Gastrocnemius medialis (tissue), 4 donors: Measurements from ENCODE around the gene PRKD1. TPM values are rescaled to one million over a fixed set of nuclear protein-coding genes. Genes with fewer than 3 reads are reported as not detected.

Experiments used
- ATAC-seq, 2 donors: fragments of 150-250 bp; one replicate each; pipeline ENCODE4 v1.9.1; 2016
- DNase-seq, 2 donors: peaks; one replicate each; pipeline ENCODE4 v3.0.0-alpha.2; 2019
- H3K27ac ChIP-seq, 4 donors: fragments of 200-600 bp; sonication (generic); 1 replicate in 1 of 4; 2 replicates in 3 of 4; pipeline ENCODE4 v1.5.1; 2016 to 2018; ENCODE audit warnings: mild to moderate bottlenecking in 2 of 4, moderate library complexity in 1 of 4
- H3K27me3 ChIP-seq, 3 donors: fragments of 200-600 bp; sonication (generic) in 2 of 3; 1 replicate in 1 of 3; 2 replicates in 2 of 3; pipeline versions ENCODE4 v1.5.1 to v1.6.0; 2016 to 2019; ENCODE audit warnings: mild to moderate bottlenecking in 1 of 3, moderate library complexity in 1 of 3
- H3K36me3 ChIP-seq, 2 donors: fragments of 200-600 bp; sonication (generic) in 1 of 2; one replicate each; pipeline ENCODE4 v1.5.1; 2017 to 2018
- H3K4me1 ChIP-seq, 2 donors: fragments of 200-600 bp; sonication (generic) in 1 of 2; one replicate each; pipeline ENCODE4 v1.5.1; 2016 to 2017; ENCODE audit warnings: mild to moderate bottlenecking in 2 of 2
- H3K4me3 ChIP-seq, 4 donors: fragments of 200-600 bp; sonication (generic) in 3 of 4; 1 replicate in 1 of 4; 2 replicates in 3 of 4; pipeline ENCODE4 v1.5.1; 2016 to 2019; ENCODE audit warnings: mild to moderate bottlenecking in 2 of 4
- H3K9me3 ChIP-seq, 3 donors: fragments of 200-600 bp; sonication (generic) in 2 of 3; 1 replicate in 1 of 3; 2 replicates in 2 of 3; pipeline ENCODE4 v1.5.1; 2016 to 2019
- POLR2A ChIP-seq, 2 donors: fragments of 450-650 bp; IDR thresholded peaks; one replicate each; pipeline ENCODE4 v1.6.1; 2017; ENCODE audit warnings: antibody characterized with exemption in 2 of 2, mild to moderate bottlenecking in 2 of 2, moderate library complexity in 2 of 2
- in situ Hi-C, 4 donors: fragments of 200-750 bp; cut with MboI; loops; one replicate each; pipeline versions ENCODE4 v1.15.0 to v1.8.0; 2017; ENCODE audit warnings: low sequenced_read_pairs in 4 of 4
- intact Hi-C: fragments of 100-400 bp; cut with DNase I; formaldehyde crosslinking; loops from one replicate; pipeline ENCODE4 v1.15.1; 2023; ENCODE audit warnings: low total_unique reads
- total RNA-seq, 4 donors: library from RNA; depleted of rRNA; stranded (reverse); fragments of >200 nt; gene quantifications; one replicate each; pipeline versions ENCODE4 v1.1.0 to v1.2.3, GENCODE V29; 2016
- TF ChIP-seq, protein P1 (sequence below), 5 experiments: fragments of 450-650 bp in 3 of 5; fragments of 200-600 bp in 2 of 5; sonication (generic) in 2 of 5; IDR thresholded peaks in 4 of 5; conservative IDR thresholded peaks in 1 of 5; 1 replicate in 4 of 5; 2 replicates in 1 of 5; pipeline ENCODE4 v1.5.1; 2016 to 2019; ENCODE audit warnings: antibody characterized with exemption in 5 of 5, mild to moderate bottlenecking in 3 of 5, moderate library complexity in 3 of 5

The PRKD1 gene
- total RNA-seq, 4 donors from 2014 or later = 1.5 to 4.1 (median 1.7) TPM

DNA sequence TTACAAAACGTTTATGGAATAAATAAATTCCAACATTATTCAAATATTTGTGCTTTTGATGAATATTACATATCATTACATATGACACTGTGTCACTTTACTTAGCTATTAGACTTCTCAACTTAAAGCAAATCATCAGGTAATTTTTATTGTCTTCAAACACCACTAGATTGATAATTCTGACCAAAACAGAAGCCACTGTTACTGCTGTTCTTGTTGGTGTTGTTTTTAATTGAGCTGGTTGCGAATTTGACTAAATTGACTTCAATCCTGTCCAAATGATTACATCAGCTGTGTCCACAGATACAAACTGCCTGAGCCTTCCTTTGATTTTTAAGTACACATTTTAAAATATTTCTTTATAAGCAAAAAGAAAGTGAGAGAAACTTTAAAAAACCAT, 29.2 kb downstream of the PRKD1 start:
- Histone ChIP-seq H3K36me3 (no peaks in the 10 kb centered on the region), H3K27me3 (no peaks in the 10 kb centered on the region), H3K27ac (no peak overlapping the region), H3K9me3 (peaks cover 0 to 4% (median 0%) of the 10 kb centered on the region in 3 donors), H3K4me3 (no peak overlapping the region), H3K4me1 (no peaks in the 10 kb centered on the region)
- ATAC-seq = no peak
- no peak for DNase-seq
- intact Hi-C loops (no loop called here), in situ Hi-C loops (no loop called here)
- TF ChIP-seq, protein P1, sequence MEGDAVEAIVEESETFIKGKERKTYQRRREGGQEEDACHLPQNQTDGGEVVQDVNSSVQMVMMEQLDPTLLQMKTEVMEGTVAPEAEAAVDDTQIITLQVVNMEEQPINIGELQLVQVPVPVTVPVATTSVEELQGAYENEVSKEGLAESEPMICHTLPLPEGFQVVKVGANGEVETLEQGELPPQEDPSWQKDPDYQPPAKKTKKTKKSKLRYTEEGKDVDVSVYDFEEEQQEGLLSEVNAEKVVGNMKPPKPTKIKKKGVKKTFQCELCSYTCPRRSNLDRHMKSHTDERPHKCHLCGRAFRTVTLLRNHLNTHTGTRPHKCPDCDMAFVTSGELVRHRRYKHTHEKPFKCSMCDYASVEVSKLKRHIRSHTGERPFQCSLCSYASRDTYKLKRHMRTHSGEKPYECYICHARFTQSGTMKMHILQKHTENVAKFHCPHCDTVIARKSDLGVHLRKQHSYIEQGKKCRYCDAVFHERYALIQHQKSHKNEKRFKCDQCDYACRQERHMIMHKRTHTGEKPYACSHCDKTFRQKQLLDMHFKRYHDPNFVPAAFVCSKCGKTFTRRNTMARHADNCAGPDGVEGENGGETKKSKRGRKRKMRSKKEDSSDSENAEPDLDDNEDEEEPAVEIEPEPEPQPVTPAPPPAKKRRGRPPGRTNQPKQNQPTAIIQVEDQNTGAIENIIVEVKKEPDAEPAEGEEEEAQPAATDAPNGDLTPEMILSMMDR (IDR thresholded peaks at IDR 0.05 in 4 of 5, conservative IDR thresholded peaks at IDR 0.05 in 1 of 5) = no peak
- no peak for TF ChIP-seq POLR2A (IDR thresholded peaks at IDR 0.05)

DNA sequence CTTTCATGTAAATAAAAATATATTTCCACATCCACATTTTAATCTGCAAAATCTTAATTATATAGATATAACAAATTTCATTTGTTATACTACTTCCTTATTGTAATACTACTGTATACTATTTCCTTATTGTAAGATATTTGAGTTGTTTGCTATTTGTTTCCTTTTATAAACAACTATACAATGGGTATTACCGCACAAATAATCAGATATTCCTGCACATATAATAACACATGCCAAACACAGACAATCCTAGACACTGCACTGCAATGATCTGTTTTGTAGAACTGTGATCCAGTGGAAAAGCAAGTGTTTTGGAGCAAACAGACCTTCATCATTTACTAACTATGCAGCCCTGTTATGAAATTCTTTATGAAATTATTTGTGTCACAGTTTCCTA, 30.5 kb downstream of the PRKD1 start:
- no peak overlapping the region for H3K27ac ChIP-seq
- H3K4me1 ChIP-seq = no peaks in the 10 kb centered on the region
- no peaks in the 10 kb centered on the region for H3K27me3 ChIP-seq
- ATAC-seq (no peak), DNase-seq (no peak)
- in situ Hi-C loops = no loop called here
- no peaks in the 10 kb centered on the region for H3K36me3 ChIP-seq
- H3K4me3 ChIP-seq = no peak overlapping the region
- intact Hi-C loops = no loop called here
- no peak for TF ChIP-seq POLR2A (IDR thresholded peaks at IDR 0.05)
- TF ChIP-seq, protein P1 (IDR thresholded peaks at IDR 0.05 in 4 of 5, conservative IDR thresholded peaks at IDR 0.05 in 1 of 5) = no peak
- H3K9me3 ChIP-seq = peaks cover 0 to 4% (median 0%) of the 10 kb centered on the region in 3 donors

DNA sequence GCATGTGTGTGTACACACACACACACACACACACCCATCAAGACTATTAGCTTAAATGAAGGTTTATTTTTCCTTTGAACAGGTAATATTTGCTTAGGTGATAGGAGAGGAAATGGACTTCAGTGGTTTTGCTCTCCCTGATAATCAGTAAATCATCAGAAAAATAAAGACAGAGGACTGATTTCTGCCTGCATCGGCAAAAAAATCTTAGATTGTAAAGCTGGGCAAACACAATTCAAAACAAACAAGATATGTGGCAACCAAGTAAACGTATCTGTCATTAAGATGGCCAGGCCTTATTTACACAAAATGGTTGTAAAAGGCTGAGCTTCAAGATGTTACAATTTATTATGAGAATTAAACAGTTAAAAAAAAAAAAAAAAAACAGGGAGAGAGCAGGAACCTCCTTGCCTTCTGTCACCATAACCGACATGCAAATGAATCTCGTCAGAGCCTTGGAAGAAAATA, 31.3 kb downstream of the PRKD1 start:
- DNase-seq (no peak), ATAC-seq (no peak)
- Histone ChIP-seq H3K9me3 (peaks cover 0 to 4% (median 0%) of the 10 kb centered on the region in 3 donors), H3K36me3 (no peaks in the 10 kb centered on the region), H3K27me3 (no peaks in the 10 kb centered on the region), H3K27ac (no peak overlapping the region), H3K4me3 (no peak overlapping the region), H3K4me1 (no peaks in the 10 kb centered on the region)
- in situ Hi-C loops = no loop called here
- intact Hi-C loops = no loop called here
- TF ChIP-seq, protein P1 (IDR thresholded peaks at IDR 0.05 in 4 of 5, conservative IDR thresholded peaks at IDR 0.05 in 1 of 5) = no peak
- TF ChIP-seq POLR2A (IDR thresholded peaks at IDR 0.05) = no peak

DNA sequence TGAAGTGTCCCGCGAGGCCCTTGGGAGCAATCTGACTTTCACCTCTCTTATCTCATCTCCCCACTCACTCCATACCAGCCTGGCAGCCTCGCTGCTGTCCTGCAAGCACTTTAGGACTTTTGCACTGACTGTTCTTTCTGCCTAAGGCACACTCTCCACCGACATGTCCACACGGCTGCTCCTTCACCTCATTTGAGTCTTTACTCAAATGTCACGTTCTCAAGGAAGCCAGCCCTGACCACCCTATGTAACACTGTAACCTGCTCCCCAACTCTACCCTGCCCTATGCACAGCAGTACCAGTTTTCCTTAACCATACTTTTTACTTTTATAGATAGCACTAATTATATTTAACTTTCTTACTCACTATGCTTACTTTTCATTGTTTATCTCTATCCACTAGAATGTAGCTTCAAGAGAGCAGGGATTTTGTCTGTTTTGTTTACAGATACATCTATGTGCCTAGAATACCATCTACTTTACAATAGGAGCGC, 32.0 kb downstream of the PRKD1 start:
- no peaks in the 10 kb centered on the region for H3K4me1 ChIP-seq
- no peak overlapping the region for H3K4me3 ChIP-seq
- ATAC-seq = no peak
- no peaks in the 10 kb centered on the region for H3K27me3 ChIP-seq
- H3K27ac ChIP-seq = no peak overlapping the region
- no peaks in the 10 kb centered on the region for H3K9me3 ChIP-seq
- H3K36me3 ChIP-seq = no peaks in the 10 kb centered on the region
- in situ Hi-C loops = no loop called here
- TF ChIP-seq POLR2A (IDR thresholded peaks at IDR 0.05) = no peak
- TF ChIP-seq, protein P1 (IDR thresholded peaks at IDR 0.05 in 4 of 5, conservative IDR thresholded peaks at IDR 0.05 in 1 of 5) = no peak
- intact Hi-C loops = no loop called here
- no peak for DNase-seq

DNA sequence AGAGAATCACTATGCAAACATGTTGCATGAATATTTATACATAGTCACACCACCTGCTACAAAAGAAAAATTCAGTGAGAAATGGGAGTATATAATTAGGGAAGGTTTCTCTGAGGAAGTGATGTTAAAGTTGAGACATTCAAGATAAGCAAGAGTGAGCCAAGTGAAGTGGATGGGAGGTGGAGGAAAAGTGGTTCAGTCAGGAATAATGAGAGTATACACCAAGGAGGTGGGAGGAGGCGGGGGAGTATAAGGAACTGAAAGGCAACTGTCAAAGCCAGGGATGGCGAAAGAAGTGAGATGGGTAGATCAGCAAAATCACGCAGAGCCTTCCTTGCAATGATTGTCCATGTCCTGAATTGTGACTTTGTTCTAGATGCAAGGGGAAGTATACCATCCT, 33.7 kb downstream of the PRKD1 start:
- no peak overlapping the region for H3K4me3 ChIP-seq
- H3K36me3 ChIP-seq = no peaks in the 10 kb centered on the region
- no peaks in the 10 kb centered on the region for H3K27me3 ChIP-seq
- ATAC-seq (no peak), DNase-seq (no peak)
- H3K27ac ChIP-seq = no peak overlapping the region
- in situ Hi-C loops = no loop called here
- no peaks in the 10 kb centered on the region for H3K4me1 ChIP-seq
- intact Hi-C loops = no loop called here
- no peaks in the 10 kb centered on the region for H3K9me3 ChIP-seq
- TF ChIP-seq POLR2A (IDR thresholded peaks at IDR 0.05) = no peak
- TF ChIP-seq, protein P1 (IDR thresholded peaks at IDR 0.05 in 4 of 5, conservative IDR thresholded peaks at IDR 0.05 in 1 of 5) = no peak
